ENCODE measurements around the gene PROX2. TPM values are rescaled to one million over a fixed set of nuclear protein-coding genes. Genes with fewer than 3 reads are reported as not detected.

Gene PROX2
- total RNA-seq, 1 donor from 2014 or later: not detected

- H3K36me3 Mint-ChIP-seq (ENCODE audit: low read depth): peaks cover 23% of the 10 kb centered on the region
- TF ChIP-seq, protein P1, sequence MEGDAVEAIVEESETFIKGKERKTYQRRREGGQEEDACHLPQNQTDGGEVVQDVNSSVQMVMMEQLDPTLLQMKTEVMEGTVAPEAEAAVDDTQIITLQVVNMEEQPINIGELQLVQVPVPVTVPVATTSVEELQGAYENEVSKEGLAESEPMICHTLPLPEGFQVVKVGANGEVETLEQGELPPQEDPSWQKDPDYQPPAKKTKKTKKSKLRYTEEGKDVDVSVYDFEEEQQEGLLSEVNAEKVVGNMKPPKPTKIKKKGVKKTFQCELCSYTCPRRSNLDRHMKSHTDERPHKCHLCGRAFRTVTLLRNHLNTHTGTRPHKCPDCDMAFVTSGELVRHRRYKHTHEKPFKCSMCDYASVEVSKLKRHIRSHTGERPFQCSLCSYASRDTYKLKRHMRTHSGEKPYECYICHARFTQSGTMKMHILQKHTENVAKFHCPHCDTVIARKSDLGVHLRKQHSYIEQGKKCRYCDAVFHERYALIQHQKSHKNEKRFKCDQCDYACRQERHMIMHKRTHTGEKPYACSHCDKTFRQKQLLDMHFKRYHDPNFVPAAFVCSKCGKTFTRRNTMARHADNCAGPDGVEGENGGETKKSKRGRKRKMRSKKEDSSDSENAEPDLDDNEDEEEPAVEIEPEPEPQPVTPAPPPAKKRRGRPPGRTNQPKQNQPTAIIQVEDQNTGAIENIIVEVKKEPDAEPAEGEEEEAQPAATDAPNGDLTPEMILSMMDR (conservative IDR thresholded peaks at IDR 0.05): no peak
- no peaks in the 10 kb centered on the region for H3K4me1 Mint-ChIP-seq
- no peaks in the 10 kb centered on the region for H3K27me3 Mint-ChIP-seq (ENCODE audit: low read depth)
- no peak for DNase-seq (ENCODE audit: low read depth, low spot score)
- H3K27ac Mint-ChIP-seq (ENCODE audit: unreplicated experiment): no peak overlapping the region
- H3K9me3 Mint-ChIP-seq: no peaks in the 10 kb centered on the region
- no peak overlapping the region for H3K4me3 Mint-ChIP-seq
These were observed 17.7 kb upstream of the PROX2 start for GRCh38 chr14:74893614-74894091.

DNA sequence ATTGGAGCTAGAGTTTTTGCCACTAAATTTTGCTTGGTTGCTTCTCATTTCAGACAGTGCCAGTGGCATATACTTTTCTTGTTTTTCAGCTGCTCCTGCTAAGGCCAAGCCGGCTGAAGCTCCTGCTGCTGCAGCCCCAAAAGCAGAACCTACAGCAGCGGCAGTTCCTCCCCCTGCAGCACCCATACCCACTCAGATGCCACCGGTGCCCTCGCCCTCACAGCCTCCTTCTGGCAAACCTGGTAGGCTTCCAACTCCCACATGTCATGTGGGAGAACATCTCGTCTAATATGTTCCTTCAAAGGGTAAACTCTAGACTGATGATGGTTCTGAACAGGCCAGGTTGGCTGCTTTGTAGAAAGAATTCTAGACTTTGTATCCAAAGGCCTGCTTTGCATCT lies 16.8 kb upstream of the PROX2 start:
- Mint-ChIP-seq H3K9me3 (no peaks in the 10 kb centered on the region), H3K27ac (ENCODE audit: unreplicated experiment) (no peak overlapping the region), H3K27me3 (ENCODE audit: low read depth) (no peaks in the 10 kb centered on the region), H3K4me3 (no peak overlapping the region), H3K36me3 (ENCODE audit: low read depth) (peaks cover 19% of the 10 kb centered on the region), H3K4me1 (no peaks in the 10 kb centered on the region)
- DNase-seq (ENCODE audit: low read depth, low spot score): no peak
- TF ChIP-seq, protein P1 (conservative IDR thresholded peaks at IDR 0.05): no peak

- no peak for DNase-seq (ENCODE audit: low read depth, low spot score)
- TF ChIP-seq, protein P1 (conservative IDR thresholded peaks at IDR 0.05): no peak
- peaks cover 15% of the 10 kb centered on the region for H3K36me3 Mint-ChIP-seq (ENCODE audit: low read depth)
- no peak overlapping the region for H3K27ac Mint-ChIP-seq (ENCODE audit: unreplicated experiment)
- H3K27me3 Mint-ChIP-seq (ENCODE audit: low read depth): no peaks in the 10 kb centered on the region
- H3K9me3 Mint-ChIP-seq: no peaks in the 10 kb centered on the region
- no peak overlapping the region for H3K4me3 Mint-ChIP-seq
- no peaks in the 10 kb centered on the region for H3K4me1 Mint-ChIP-seq
These were observed 15.9 kb upstream of the PROX2 start for GRCh38 chr14:74891870-74892269.

DNA sequence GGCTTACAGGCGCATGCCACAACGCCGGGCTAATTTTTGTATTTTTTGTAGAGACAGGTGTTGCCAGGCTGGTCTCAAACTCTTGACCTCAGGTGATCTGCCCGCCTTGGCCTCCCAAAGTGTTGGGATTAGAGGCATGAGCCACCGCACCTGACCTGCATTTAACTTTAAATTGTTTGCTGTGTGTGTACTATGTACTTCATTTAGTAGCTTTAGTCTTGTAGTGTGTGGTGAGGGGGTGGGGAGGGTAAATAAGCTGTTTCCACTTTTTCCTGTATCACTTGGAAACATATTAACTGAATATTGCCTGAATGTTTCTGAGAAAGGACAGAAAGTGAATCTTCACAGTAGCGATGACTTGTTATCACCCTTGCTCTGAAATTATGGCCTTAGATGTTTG lies 14.3 kb upstream of the PROX2 start:
- TF ChIP-seq, protein P1 (conservative IDR thresholded peaks at IDR 0.05): no peak
- H3K27ac Mint-ChIP-seq (ENCODE audit: unreplicated experiment): no peak overlapping the region
- H3K27me3 Mint-ChIP-seq (ENCODE audit: low read depth): no peaks in the 10 kb centered on the region
- H3K4me3 Mint-ChIP-seq: no peak overlapping the region
- no peaks in the 10 kb centered on the region for H3K9me3 Mint-ChIP-seq
- H3K36me3 Mint-ChIP-seq (ENCODE audit: low read depth): peaks cover 7% of the 10 kb centered on the region
- DNase-seq (ENCODE audit: low read depth, low spot score): no peak
- H3K4me1 Mint-ChIP-seq: peaks cover 13% of the 10 kb centered on the region

- TF ChIP-seq, protein P1 (conservative IDR thresholded peaks at IDR 0.05): no peak
- Mint-ChIP-seq H3K4me3 (no peak overlapping the region), H3K4me1 (peaks cover 30% of the 10 kb centered on the region), H3K9me3 (no peaks in the 10 kb centered on the region), H3K27me3 (ENCODE audit: low read depth) (no peaks in the 10 kb centered on the region), H3K27ac (ENCODE audit: unreplicated experiment) (no peak overlapping the region), H3K36me3 (ENCODE audit: low read depth) (peaks cover 4% of the 10 kb centered on the region)
- DNase-seq (ENCODE audit: low read depth, low spot score): no peak
These were observed 12.5 kb upstream of the PROX2 start for GRCh38 chr14:74888164-74889158.

Data from neural crest cell (in vitro differentiated cells).